Stimulated activated CD4-positive, alpha-beta T cell treated with anti-CD3 and anti-CD28 coated beads, Interleukin-1b, Interleukin-23, amount 100 ng/mL, for 4 hours (primary cell): ENCODE data around the gene AKIRIN1.
"Not testable (repeated sequence)": the region's sequence is repeated elsewhere in the genome, so short reads cannot be mapped to it uniquely, and the experiment has no call there.

Source experiments
- DNase-seq, 2 donors: peaks; one replicate each; pipeline ENCODE4 v3.0.0-alpha.2; 2020; ENCODE audit warnings: low read depth in 2 of 2

The AKIRIN1 gene, protein sequence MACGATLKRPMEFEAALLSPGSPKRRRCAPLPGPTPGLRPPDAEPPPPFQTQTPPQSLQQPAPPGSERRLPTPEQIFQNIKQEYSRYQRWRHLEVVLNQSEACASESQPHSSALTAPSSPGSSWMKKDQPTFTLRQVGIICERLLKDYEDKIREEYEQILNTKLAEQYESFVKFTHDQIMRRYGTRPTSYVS

DNA sequence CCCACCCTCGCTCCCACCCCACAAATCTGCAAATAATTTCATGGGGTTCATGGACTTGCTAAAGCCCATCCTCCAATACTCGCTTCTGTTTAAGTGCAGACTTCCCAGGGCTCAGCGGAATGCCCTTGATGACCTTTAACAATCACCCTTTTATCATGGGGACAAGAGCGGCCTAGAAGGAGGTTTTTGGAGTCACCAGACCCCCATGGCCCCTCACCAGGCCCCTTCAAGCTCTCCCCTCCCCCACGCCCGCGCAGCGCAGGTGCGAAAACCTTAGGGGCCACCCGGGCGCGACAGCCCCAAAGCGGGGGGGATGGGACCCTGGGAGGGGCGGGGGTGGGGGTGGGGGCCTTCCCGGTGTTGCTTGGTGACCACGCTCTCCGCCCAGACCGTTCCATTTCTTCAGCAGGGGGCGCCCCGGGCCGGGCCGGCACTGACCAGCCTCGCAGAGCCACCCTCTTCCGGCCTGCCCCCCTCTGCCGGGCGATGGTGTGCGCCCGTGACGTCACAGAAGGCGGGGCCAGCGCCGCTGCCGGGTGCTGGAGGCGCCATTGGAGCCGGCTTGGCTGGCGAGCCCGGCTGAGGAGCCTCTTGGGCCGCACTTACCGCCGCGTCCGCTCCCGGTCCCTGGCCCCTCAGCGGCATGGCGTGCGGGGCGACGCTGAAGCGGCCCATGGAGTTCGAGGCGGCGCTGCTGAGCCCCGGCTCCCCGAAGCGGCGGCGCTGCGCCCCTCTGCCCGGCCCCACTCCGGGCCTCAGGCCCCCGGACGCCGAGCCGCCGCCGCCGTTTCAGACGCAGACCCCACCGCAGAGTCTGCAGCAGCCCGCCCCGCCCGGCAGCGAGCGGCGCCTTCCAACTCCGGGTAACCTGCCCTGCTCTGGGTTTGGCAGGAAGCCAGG lies at the start of gene AKIRIN1:
Gene AKIRIN1, plus strand, starts transcription at position 539 of the 900 bp plus-strand sequence. Its CDS starts 105 bp downstream, at position 644.
- DNase-seq = peak; percentile 94 to 97

DNA sequence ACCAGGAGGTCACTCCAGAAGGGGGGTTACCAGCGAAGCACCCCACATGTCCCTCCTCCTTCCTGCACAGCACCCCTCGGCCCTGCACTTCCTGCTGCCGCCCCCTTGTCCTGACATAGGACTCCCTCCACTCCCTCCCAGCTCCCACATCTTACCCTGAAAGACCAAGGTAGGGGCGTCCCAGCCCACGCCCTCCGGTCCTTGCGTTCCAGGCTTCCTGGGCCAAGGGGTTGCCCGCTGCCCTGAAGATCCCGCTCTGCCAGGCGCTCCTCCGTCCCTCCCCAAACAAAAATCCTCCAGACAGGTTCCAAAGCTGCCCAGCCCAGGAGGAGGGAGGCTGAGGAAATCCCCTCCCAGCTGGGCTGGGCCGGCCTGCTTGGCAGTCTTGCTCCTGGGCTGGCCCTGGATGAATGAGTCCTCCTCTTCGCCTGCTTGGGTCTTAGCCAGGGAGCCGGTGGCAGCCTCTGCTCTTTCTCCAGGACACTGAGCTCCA lies 49.5 kb upstream of the AKIRIN1 start, which contains the start of gene RHBDL2:
Gene RHBDL2, minus strand, starts transcription at position 304 of the 493 bp plus-strand sequence. CDS start 22,618 bp downstream, outside the sequence.
- DNase-seq = no peak

DNA sequence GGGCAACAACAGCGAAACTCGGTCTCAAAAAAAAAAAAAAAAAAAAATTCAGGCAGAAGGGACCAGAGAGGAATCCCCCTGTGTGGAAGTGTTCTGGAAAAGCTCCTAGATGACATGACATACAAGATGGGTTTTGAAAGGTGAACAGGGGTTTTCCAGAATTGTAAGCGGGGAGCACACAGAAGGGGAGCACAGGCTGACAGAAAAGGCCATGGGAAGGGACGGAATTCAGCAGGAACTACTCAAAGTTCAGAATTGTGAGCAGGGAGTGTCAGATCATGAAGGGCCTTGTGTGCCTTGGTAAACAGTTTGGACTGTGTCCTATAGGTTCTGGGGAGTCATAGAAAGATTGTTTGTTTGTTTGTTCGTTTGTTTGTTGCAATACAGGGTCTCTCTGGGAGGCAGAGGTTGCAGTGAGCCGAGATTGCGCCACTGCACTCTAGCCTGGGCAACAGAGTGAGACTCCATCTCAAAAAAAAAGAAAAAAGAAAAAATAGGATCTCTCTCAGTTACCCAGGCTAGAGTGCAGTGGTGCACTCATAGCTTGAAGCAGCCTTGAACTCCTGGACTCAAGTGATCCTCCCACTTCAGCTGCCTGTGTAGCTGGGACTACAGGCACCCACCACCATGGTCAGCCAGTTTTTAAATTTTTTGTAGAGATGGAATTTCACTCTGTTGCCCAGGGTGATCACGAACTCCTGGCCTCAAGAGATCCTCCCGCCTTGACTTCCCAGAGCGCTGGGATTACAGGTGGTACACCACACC lies 48.2 kb upstream of the AKIRIN1 start:
- no peak for DNase-seq

DNA sequence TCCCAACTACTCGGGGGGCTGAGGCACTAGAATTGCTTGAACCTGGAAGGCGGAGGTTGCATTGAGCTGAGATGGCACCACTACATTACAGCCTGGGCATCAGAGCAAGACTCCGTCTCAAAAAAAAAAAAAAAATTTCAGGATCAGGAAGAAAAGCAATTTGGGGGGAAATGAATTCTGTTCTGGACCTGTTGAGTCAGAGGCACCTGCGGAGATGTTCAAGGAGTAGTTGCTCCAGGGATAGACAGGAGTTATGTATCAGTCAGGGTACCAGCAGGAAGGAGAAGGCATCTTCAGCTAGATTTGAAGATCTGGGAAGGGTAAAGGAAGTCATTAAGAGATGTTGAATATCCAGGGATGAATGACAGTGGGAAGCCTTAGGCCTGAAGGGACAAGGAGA lies 46.5 kb upstream of the AKIRIN1 start:
- no peak for DNase-seq

DNA sequence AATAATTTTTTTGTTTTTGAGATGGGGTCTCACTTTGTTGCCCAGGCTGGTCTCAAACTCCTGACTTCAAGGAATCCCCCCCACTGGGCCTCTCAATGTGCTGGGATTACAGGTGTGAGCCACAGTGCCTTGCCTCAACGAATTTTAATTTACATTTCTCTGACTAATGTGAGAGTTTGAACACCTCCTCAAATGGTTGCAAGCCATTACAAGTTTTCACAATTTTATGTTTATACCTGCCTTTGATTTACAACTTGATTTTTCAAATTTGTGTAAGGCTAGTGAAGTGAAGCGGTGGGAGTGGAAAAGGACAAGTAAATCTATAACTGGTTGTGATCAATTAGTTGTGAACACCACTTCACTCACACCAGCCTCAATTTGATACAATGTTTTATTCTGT lies 40.5 kb upstream of the AKIRIN1 start:
- DNase-seq = no peak

DNA sequence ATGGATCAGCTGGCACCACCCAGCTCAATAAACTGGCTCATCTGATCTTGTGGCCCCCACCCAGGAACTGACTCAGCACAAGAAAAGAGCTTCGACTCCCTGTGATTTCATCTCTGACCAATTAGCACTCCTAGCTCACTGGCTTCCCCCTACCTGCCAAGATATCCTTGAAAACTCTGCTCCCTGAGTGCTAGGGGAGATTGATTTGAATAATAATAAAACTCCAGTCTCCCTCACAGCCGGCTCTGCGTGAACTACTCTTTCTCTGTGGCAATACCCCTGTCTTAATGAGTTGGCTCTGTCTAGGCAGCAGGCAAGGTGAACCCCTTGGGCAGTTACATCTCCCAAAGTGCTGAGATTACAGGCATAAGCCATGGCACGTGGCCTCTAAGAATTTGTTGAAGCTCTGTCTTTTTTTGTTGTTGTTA lies 37.6 kb upstream of the AKIRIN1 start:
- DNase-seq = no peak

DNA sequence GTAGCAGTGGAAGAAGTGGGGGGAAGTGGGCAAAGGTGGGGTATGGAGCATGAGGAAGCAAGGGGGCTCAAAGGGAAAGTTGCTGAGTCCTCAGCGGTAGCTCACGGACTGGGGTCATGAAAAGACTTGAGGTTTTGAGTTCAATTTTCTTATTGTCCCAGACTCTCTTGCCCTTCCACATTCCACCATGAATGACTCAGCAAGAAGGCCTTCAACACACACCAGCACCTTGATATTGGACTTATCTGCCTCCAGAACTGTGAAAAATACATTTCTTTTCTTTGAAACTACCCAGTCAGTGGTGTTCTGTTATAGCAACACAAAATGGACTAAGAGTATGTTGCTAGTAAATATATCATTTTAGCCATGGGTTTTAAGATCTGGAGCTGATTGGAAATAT lies 32.1 kb upstream of the AKIRIN1 start:
- no peak for DNase-seq

DNA sequence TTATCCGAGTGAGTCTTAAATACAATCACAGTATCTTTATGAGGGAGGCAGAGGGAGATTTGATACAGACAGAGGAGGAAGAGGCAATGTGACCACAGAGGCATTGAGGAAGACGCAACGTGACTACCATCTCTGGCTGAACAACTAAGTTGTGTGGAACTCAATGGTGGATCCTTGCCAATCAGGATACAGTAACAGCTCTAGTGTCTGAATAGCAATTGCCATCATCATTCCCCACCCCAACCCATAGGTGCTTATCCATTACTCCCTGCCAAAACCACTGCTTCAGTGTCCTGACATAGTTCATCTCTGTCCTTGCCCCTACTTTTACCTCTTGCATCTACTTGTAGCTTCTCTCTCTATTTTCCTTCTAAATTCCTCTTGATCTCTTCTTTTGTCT lies 29.0 kb upstream of the AKIRIN1 start:
- DNase-seq = no peak

DNA sequence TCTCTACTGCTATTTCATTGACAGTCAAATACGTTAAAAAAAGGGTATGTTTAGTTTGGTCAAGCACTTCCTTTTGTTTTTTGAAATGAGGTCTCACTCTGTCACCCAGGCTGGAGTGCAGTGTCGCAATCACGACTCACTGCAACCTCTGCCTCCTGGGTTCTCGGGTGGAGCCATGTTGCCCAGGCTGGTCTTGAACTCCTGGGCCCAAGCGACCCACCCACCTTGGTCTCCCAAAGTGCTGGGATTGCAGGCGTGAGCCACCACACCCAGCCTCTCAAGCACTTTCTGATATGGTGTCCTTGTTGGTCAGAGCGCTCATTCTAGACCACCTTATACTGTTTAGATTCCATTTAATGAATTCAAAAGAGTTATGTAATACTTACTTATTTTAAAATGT lies 28.5 kb upstream of the AKIRIN1 start:
- DNase-seq = no peak

DNA sequence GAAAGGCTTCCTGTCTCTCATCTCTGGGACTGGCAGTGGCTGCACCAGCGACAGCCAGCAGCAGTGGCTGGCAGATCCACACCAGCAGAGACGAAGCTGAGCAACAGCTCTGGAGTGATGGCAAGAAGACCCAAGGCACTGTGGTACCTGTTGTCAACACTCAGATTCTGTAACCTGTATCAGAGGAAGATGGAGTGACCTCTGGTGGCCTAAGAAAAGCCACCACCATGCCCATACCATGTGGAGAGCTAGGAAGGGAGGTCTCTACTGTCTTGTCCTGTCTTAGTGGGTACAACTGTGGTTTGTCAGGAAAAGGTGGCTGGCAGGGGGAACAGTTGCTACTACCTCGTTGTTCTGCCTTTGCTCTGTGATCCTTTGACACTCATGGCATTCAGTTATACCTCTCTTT lies 26.9 kb upstream of the AKIRIN1 start:
- no peak for DNase-seq

DNA sequence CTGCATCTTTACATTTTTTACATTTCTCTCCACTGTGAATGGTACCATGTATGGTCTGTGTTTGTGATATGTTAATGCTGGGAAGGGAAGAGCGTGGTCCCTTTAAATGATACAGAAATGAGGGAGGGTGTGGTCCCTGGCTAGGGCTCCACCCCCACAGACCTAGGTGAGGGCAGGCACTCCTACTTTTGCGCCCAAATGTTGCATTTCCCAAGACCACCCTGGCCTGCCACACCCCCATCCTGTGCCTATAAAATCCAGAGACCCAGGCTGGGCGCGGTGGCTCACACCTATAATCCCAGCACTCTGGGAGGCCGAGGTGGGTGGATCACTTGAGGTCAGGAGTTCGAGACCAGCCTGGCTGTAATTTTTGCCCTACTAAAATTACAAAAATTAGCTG lies 17.9 kb upstream of the AKIRIN1 start:
- not testable (repeated sequence) for DNase-seq

DNA sequence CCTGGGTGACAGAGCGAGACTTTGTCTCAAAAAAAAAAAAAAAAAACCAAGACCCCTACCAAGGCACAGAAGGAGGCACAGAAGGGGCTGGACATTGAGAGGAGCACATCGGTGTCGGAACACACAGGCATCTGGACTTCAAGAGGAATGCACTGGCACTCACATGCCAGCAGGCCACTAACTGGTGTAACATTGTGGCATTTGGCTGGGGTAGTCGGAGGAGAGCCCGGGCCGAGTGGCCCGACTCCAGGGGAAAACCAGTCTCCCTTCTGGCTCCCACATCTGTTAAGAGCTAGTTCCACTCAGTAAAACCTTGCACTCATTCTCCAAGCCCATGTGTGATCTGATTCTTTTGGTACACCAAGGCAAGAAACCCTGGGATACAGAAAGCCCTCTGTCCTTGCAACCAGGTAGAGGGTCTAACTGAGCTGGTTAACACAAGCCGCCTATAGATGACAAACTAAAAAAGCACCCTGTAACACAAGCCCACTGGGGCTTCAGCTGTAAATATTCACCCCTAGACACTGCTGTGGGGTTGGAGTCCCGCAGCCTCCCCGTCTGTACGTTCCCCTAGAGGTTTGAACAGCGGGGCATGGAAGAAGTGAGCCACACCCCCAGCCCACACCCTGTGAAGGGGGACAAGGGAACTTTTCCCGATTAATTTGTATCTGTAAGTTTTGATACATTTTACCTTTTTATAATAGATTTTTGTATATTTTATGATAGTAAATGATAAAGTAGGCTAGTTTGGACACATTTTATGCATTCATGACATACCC lies 17.2 kb upstream of the AKIRIN1 start:
- DNase-seq = no peak

DNA sequence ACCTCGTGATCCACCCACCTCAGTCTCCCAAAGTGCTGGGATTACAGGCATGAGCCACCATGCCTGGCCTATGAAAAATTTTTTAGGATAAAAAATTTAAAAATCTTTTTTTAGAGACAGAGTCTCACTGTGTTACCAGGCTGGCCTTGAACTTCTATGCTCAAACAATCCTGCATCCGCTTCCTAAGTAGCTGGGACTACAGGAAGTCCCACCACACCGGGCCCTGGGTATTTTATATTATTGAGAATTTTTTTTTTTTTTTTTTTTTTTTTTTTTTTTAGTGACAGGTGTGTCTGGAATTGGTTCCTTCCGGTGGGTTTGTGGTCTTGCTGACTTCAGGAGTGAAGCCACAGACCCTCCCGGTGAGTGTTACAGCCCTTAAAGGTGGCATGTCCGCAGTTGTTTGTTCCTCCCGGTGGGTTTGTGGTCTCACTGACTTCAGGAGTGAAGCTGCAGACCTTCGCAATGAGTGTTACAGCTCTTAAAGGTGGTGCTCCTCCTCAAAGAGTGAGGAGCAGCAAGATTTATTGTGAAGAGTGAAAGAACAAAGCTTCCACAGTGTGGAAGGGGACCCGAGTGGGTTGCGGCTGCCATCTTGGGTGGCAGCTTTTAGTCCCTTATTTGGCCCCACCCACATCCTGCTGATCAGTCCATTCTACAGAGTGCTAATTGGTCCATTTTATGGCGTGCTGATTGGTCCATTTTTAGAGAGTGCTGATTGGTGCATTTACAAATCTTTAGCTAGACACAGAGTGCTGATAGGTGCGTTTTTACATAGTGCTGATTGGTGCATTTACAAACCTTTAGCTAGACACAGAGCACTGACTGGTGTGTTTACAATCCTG lies 13.5 kb upstream of the AKIRIN1 start:
- peak in 1 of 2 donors; percentile 8 for DNase-seq

DNA sequence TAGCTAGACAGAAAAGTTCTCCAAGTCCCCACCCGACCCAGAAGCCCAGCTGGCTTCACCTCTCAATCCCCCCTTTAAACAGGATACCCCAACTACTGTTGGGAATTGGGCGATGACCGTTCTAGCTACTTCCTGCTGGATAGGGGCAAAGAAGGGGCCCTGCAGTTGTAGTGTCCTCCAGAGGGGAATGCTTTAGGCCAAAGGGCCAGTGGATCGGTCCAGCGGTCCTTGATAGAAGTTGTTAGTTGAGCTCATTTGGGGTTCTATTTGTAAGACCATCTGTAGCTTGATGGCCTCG lies 12.9 kb upstream of the AKIRIN1 start:
- not testable (repeated sequence) for DNase-seq

DNA sequence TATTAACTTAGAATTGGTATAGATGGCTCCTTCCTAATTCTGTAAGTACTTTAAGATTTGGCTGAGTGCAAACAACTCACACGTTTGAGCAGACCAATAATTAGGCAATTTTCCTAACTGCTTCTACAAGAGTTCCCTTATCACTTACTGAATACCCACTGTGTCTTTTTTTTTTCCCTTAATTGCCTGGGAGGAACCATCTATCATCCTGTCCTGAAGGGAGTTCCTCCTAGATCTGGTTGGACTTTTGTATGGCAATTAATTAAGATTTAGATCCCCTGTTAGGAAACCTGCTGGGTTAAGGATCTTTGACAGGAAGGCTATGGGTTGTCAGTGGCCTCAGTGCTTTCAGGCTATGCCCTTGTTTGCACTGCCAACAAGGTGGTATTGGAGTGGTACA lies 11.7 kb upstream of the AKIRIN1 start:
- not testable (repeated sequence) for DNase-seq

DNA sequence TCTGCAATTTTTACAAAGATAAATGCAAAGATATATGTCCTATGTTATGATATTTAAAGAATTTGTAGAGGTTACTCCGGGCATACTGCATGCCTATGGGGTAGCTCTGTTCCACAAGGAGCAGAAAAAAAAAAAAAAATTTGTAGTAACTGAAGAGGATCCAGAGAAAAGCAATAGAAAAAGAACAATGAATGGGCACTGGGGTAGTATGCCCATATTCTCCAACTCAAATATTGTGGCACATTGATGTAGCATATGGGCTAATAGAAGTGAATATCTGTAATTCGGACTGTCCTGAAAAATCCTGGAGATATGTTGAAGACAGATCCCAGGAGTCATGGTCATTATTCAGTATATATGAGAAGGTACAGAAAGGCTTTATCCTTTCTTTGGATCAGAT lies 1.1 kb upstream of the AKIRIN1 start:
- no peak for DNase-seq

DNA sequence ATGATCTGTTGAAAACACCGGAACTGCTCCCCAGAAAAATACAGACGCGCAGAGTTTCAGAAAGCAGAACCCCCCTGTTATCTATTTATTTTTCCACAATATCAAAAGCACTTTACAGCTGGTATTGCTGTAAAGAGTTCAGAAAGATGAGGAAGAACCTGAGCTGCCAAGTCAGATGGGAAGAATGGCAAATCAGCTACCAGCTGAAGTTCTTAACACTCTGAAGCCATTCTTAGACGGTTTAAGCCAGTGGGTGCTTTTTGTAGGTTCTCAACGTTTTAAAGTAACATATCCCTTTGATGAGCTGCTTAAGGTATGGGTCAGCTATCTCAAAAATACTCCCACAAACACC lies 714 bp upstream of the AKIRIN1 start:
- DNase-seq = no peak

DNA sequence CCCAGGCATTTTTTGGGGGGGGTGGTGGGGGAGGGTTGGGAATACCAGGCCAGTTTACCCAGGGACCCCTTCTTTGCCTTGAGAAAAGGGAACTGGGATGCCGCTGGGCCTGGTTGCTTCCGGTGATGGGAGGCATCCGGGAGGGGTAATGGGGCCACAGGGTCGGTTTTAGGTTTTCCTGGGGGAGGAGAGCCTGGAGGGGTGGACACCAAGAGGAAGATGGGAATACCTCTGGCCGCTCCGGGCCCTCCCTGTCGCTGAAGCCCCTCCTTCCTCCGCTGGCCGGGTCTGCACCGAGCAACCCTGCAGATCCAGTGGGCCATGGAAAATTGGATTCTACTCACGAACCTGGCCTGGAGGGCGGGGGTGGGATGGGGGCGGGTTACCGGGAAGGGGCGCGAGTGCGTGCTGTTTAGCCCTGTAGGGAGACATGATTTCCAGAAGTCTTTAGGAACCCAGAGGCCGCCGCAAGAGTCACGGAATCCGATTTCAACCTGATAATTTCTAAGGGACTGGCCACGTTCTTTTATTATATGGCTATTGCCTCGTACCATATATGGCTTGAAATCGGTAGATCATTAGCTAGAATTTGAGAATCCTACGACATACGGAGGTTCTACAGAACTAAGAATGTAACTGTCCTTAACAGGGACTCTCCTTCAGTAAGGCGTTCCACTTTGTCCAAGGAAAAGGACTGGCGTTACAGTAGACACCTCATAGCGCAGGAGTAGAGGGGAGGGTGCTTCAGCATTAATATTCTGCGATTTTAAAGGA lies 749 bp downstream of the AKIRIN1 start:
- DNase-seq = no peak

DNA sequence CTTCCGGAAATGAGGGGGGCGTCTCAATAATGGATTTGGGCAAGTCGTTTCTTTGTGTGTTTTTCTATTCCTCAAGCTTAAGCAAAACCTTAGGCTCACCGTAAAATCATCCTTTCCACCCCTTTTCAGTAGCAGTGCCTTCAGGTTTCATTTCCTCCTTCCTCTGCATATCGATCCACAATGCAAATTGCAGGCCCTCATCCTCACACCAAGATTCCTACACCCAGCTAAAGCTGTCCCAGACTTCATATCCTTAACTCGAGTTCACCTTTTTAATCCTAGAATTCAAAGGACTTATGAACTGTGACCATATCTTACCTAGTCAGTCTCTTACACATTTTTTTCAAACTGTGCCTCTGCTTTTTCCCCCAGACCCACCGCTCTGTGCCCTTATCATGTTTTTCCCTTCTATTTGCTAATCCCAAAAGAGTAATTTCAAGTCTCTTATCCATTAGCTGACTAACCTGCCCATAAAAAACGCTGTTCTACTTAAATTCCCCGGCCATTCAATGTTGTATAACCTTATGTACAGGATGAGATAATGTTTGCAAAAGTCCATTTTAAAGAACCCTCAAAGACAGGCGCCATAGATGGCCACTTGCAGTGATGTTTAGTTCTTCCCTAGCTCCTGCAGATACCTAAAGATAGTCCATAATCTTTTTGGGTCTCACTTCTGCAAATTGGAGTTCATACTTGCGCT lies 1.5 kb downstream of the AKIRIN1 start:
- no peak for DNase-seq
